ENCODE measurements around the gene SLCO2A1.

SLCO2A1 gene

GRCh38 chr3:133948131-133948810 is 81.5 kb downstream of the SLCO2A1 start:
- DNase-seq, result no peak

DNA sequence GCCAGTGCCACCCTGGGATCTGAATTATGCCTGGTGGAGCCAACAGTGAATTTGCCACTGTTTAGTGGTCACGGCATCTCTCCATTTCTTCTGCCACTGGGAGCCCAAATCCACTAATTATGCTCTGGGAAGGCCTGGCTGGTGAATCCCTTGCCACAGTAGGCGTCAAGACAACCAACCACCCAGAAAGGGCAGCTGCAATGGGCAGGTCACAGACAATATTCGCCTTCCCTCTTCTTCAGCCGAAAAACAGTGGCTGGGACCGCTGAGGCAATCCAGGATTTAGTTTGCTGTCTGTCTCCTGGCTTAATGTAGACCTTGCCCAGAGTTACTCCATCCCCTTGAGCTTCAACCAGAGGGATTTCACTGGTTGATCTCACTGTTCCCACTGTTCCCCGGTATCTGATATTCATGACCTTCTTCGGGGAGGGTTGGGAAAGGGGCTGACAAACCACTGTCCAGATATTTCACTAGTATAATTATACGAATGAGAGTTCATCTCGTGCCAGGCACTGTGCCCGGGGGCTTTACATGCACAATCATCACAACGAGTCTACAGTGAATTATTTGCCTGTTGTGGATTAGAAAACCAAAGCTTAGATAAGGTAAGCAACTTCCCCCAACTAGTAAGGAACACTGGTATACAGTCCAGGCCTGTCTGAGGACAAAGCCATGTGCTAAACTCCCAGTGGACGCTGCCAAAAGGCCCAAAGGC is 84.2 kb downstream of the SLCO2A1 start:
- no peak for DNase-seq

DNA sequence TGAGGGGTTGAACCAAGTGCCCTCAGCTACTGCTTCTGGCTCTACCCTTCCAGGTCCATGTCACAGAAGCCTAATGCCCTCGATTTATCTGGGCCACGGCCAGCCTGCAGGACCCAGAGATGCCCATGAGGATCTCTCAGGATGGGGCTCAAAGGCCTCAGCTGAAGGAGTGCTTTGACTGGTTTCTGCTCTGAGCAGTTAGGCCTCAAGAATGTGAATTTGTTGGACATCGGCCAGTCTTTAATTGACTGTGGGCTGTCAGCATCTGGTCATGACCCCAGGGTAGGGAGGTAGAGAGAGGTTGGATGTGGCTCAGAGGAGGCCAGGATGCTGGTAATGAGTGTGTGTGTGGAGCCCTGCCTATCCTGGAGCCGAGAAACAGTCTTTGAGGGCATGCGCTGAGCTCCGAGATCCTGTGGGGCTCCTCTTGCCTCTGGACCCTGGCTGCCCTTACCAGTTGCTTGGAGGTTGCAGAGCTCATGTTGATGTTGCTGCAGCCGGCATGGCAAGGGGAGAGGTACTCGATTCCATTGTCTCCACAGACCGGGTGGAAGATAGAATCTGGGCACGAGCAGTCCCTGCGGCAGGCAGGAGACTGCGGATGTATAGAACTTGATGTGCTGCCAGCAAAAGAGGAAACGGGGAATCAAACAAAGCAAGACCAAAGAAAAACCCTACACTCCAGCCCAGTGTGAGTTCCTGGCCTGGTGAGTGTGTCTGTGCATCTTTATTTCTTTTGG is 84.9 kb downstream of the SLCO2A1 start:
- DNase-seq, result peak in 1 of 14 donors; percentile 60

GRCh38 chr3:133944181-133944580 is 85.5 kb downstream of the SLCO2A1 start:
- no peak for DNase-seq

DNA sequence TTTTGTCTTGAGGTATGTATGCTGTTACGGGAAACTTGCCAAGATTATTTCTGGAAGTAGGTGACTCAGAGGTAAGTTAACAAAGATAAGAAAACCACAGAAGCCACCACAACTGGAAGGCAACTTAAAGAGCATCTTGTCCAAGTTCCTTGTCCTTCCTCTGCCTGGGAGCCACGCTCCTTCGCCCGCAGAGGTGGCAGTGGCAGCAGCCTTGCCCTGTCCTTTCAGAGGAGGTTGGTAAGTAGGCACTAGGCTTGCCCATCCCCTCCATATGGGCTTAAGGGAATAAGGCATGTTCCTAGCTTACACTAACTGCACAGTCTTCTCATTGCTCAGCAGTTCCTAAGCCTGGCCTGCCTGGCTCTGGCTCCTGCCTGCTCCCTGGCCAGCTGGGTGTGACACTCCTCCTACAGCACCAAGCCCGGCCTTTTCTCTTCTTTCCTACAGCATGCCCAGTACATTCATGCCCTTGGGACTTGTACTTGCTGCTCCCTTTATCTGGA is 86.0 kb downstream of the SLCO2A1 start:
- no peak for DNase-seq

- no peak for DNase-seq
Observed at GRCh38 chr3:133943031-133943535, 86.6 kb downstream of the SLCO2A1 start.

DNA sequence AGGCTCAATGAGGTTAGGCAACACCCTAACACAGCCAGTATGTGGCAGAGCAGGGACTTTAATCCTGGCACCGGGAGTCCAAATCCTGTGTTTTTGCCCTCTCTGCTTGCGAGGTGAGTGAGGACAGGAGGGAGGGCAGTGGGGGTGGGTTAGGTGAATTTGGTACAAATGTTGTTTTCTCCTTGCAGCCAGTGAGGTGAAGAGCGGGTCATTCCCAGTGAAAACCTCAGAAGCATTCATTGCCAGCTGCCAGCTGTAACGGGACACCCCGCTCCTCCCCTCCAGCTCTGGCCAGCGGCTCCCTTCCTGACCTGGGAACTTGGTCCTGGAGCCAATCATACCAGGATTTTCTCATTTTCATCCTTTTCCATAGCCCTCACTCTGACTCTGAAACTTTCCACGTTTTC is 88.3 kb downstream of the SLCO2A1 start:
- DNase-seq, result no peak

DNA sequence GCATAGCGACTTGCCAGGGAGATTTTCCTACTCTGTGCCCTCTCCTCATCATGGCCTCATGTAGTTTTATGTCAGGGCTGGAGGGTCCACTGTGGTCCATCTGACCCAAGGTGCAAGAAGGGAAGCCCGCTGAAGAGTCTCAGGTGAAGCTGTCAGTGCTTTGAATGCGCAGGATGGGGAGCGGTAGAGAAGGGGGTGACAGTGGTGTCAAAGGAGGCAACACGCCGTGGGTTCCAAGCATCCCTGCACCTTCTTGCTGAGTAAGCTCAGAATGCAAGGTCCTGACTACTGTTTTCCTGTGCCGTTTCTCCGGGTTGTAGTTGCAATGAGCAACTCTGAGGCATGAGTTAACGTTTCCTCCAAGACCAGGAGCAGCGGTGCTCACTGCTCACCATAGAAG is 89.2 kb downstream of the SLCO2A1 start:
- no peak for DNase-seq

GRCh38 chr3:133939463-133939835 is 90.3 kb downstream of the SLCO2A1 start:
- no peak for DNase-seq

GRCh38 chr3:133938770-133939462 is 90.8 kb downstream of the SLCO2A1 start:
- no peak for DNase-seq

DNA sequence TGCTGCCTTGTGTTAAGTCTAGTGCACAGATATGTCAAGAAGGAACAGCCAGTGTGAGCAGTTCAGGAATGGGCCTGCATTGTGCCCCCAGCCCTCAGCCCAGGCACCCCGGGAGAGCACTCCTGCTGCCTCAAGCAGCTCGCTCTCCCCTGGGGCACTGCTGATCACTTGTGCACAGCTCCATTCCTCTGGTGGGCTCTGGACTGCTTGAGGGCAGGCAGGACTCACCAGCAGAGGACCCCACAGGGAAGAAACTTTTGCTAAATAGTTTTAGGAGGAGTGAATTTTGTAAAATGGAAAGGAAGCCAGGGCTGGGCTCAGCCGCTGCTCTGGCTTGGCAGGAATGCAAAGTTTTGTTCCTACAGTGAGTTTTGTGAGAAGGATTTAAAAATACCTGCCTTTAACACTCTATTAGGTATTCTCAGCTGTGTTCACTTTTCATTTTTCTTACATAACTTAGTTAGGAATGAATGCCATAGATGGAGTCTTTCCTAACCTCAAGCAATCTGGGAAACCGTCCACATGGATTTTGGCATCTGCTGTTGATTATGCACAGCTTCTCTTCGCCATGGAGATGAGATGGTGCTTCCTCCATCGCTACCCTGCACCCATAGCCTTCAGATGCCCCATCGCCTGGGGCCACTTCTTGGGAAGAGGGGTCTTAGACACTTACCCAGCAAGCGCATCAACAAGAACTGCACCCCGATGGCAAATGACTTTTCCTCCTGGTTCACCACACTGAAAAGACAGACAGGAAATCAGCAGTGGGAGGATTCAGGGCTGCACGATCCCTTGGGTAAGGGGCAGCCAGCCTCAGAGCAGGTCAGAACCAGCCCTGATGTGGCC is 91.7 kb downstream of the SLCO2A1 start:
- no peak for DNase-seq

- DNase-seq, result no peak
Observed at GRCh38 chr3:133937061-133937686, 92.6 kb downstream of the SLCO2A1 start.

DNA sequence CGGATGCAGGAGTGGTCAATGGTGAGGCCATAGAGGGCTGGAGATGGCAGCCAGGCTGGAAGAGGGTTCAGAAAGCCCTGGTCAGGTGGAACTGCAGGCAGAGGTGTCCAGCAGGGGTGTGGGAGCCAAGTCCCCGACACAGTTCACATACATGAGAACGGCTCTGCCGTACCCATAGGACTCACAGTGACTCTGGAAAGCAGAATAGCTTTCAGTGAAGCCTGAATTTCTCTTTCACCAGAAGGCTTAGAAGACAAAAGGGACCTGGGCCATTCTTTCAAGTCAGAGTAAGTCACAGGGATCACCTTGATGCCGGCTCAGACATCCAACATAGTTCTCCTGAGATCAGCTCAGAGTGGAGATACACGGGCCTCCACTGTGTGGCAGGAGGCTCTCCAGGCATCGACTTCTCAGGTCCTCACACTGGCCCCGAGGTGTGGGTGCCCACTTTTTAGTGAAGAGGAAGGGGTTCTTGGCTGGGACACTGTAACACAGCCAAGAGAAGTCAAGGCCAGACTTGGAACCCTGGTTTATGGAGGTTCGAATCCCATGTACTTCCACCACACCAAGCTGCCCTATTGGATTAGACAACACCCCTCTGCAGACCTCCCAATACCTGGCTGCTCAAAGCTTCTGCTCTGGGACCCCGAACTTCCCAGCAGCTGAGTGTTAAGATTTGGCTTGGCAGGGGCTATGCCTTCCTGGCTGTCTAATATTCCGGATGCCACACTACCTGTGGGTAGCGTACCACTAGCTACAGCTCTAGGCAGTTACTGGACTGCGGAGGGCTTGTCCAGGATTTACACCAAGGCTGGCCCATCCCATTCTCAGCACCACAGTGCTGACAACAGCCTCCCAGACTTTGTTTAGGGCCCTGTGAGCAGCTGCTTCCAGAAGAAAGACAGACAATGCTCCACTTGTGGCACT is 93.6 kb downstream of the SLCO2A1 start:
- no peak for DNase-seq

GRCh38 chr3:133934996-133935842 is 94.5 kb downstream of the SLCO2A1 start:
- DNase-seq, result no peak

GRCh38 chr3:133934073-133934970 is 95.4 kb downstream of the SLCO2A1 start:
- DNase-seq, result no peak

GRCh38 chr3:133933097-133934024 is 96.4 kb downstream of the SLCO2A1 start:
- DNase-seq, result no peak

DNA sequence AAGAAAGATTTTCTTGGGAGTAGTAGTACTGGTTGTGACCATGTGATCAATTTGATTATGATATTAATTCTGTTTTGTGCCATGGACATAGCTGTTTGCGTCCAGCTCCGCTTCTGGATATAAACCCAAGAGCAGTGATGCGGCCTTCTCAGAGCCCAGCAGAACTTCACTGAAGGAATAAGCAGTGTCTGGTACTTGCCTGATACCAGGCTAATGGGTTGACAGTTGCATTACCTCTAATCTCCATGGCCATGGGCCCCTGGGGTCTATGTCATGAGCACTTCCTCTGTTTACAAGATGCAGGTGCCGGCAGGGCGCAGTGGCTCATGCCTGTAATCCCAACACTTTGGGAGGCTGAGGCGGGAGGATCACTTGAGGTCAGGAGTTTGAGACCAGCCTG is 97.7 kb downstream of the SLCO2A1 start:
- no peak for DNase-seq

Measured in C1 segment of cervical spinal cord (tissue), 14 donors.